Activated naive CD4-positive, alpha-beta T cell treated with anti-CD3 and anti-CD28 coated beads, Interleukin-2, amount 10 ng/mL, durations not matched to agents 7 days and 5 days (primary cell): ENCODE data around the gene ARHGEF16.

ENCODE experiments used
- CTCF ChIA-PET: fragments of 350-600 bp; sonication (Branson Sonifier 250); formaldehyde crosslinking; loops from one replicate; lab custom pipeline; 2021; ENCODE audit warnings: antibody characterized with exemption; lab: Charles Lee
- DNase-seq: peaks from one replicate; pipeline ENCODE4 v3.0.0-alpha.2; 2020
- H3K27ac Mint-ChIP-seq: one replicate; pipeline ENCODE4 v1.8.0; 2021; ENCODE audit warnings: mild to moderate bottlenecking, moderate library complexity, mixed read lengths
- H3K27me3 Mint-ChIP-seq: one replicate; pipeline ENCODE4 v1.8.0; 2021; ENCODE audit warnings: mild to moderate bottlenecking, mixed read lengths
- H3K36me3 Mint-ChIP-seq: one replicate; pipeline ENCODE4 v1.8.0; 2021; ENCODE audit warnings: mixed read lengths
- H3K4me1 Mint-ChIP-seq: one replicate; pipeline ENCODE4 v1.8.0; 2021; ENCODE audit warnings: mixed read lengths
- H3K4me3 Mint-ChIP-seq: one replicate; pipeline ENCODE4 v1.8.0; 2021; ENCODE audit warnings: mild to moderate bottlenecking, moderate library complexity, mixed read lengths
- H3K9me3 Mint-ChIP-seq: one replicate; pipeline ENCODE4 v1.8.0; 2021; ENCODE audit warnings: mixed read lengths

Gene ARHGEF16

GRCh38 chr1:3439346-3440299 lies 14.8 kb upstream of the ARHGEF16 start:
- Mint-ChIP-seq H3K9me3 (no peaks in the 10 kb centered on the region), H3K4me3 (no peak overlapping the region), H3K36me3 (no peaks in the 10 kb centered on the region), H3K27me3 (peaks cover 4% of the 10 kb centered on the region), H3K4me1 (no peaks in the 10 kb centered on the region), H3K27ac (no peak overlapping the region)
- CTCF ChIA-PET, result no interaction called here
- no peak for DNase-seq

- DNase-seq, result no peak
- Mint-ChIP-seq H3K9me3 (no peaks in the 10 kb centered on the region), H3K4me1 (no peaks in the 10 kb centered on the region), H3K4me3 (no peak overlapping the region), H3K36me3 (no peaks in the 10 kb centered on the region), H3K27ac (no peak overlapping the region), H3K27me3 (peaks cover 4% of the 10 kb centered on the region)
- CTCF ChIA-PET, result no interaction called here
These were observed 14.2 kb upstream of the ARHGEF16 start for GRCh38 chr1:3440300-3440681.

GRCh38 chr1:3440711-3441409 lies 13.6 kb upstream of the ARHGEF16 start:
- no peaks in the 10 kb centered on the region for H3K36me3 Mint-ChIP-seq
- DNase-seq, result no peak
- no peak overlapping the region for H3K4me3 Mint-ChIP-seq
- H3K27ac Mint-ChIP-seq, result no peak overlapping the region
- H3K4me1 Mint-ChIP-seq, result no peaks in the 10 kb centered on the region
- peaks cover 4% of the 10 kb centered on the region for H3K27me3 Mint-ChIP-seq
- no peaks in the 10 kb centered on the region for H3K9me3 Mint-ChIP-seq
- CTCF ChIA-PET, result no interaction called here

GRCh38 chr1:3441410-3441847 lies 13.0 kb upstream of the ARHGEF16 start:
- Mint-ChIP-seq H3K27ac (no peak overlapping the region), H3K4me1 (no peaks in the 10 kb centered on the region), H3K9me3 (no peaks in the 10 kb centered on the region), H3K27me3 (peaks cover 4% of the 10 kb centered on the region), H3K4me3 (no peak overlapping the region), H3K36me3 (no peaks in the 10 kb centered on the region)
- CTCF ChIA-PET, result no interaction called here
- no peak for DNase-seq

- H3K9me3 Mint-ChIP-seq, result no peaks in the 10 kb centered on the region
- H3K4me1 Mint-ChIP-seq, result no peaks in the 10 kb centered on the region
- H3K36me3 Mint-ChIP-seq, result no peaks in the 10 kb centered on the region
- H3K4me3 Mint-ChIP-seq, result no peak overlapping the region
- no peak for DNase-seq
- peaks cover 4% of the 10 kb centered on the region for H3K27me3 Mint-ChIP-seq
- CTCF ChIA-PET, result no interaction called here
- H3K27ac Mint-ChIP-seq, result no peak overlapping the region
These were observed 12.6 kb upstream of the ARHGEF16 start for GRCh38 chr1:3441880-3442279.

GRCh38 chr1:3442331-3442730 lies 12.1 kb upstream of the ARHGEF16 start:
- no peaks in the 10 kb centered on the region for H3K4me1 Mint-ChIP-seq
- H3K27me3 Mint-ChIP-seq, result peaks cover 4% of the 10 kb centered on the region
- no peaks in the 10 kb centered on the region for H3K9me3 Mint-ChIP-seq
- H3K36me3 Mint-ChIP-seq, result no peaks in the 10 kb centered on the region
- no peak for DNase-seq
- CTCF ChIA-PET, result interaction anchor here (1.4 kb wide), 1 partner anchor 11 kb away, joined by 3 read pairs; no protein-coding TSS in a partner anchor
- no peak overlapping the region for H3K27ac Mint-ChIP-seq
- no peak overlapping the region for H3K4me3 Mint-ChIP-seq

GRCh38 chr1:3442901-3443300 lies 11.6 kb upstream of the ARHGEF16 start:
- Mint-ChIP-seq H3K4me3 (no peak overlapping the region), H3K27ac (no peak overlapping the region), H3K27me3 (peaks cover 4% of the 10 kb centered on the region), H3K9me3 (no peaks in the 10 kb centered on the region), H3K36me3 (no peaks in the 10 kb centered on the region), H3K4me1 (no peaks in the 10 kb centered on the region)
- CTCF ChIA-PET, result interaction anchor here (1.4 kb wide), 1 partner anchor 10 kb away, joined by 3 read pairs; no protein-coding TSS in a partner anchor
- no peak for DNase-seq

GRCh38 chr1:3443807-3444206 lies 10.7 kb upstream of the ARHGEF16 start:
- Mint-ChIP-seq H3K4me1 (no peaks in the 10 kb centered on the region), H3K4me3 (no peak overlapping the region), H3K9me3 (no peaks in the 10 kb centered on the region), H3K27ac (no peak overlapping the region), H3K27me3 (peaks cover 4% of the 10 kb centered on the region), H3K36me3 (no peaks in the 10 kb centered on the region)
- DNase-seq, result no peak
- CTCF ChIA-PET, result interaction anchor here (1.4 kb wide), 1 partner anchor 9 kb away, joined by 3 read pairs; no protein-coding TSS in a partner anchor

- no peak for DNase-seq
- Mint-ChIP-seq H3K9me3 (no peaks in the 10 kb centered on the region), H3K36me3 (no peaks in the 10 kb centered on the region), H3K4me3 (no peak overlapping the region), H3K27ac (no peak overlapping the region), H3K4me1 (no peaks in the 10 kb centered on the region), H3K27me3 (peaks cover 4% of the 10 kb centered on the region)
- CTCF ChIA-PET, result no interaction called here
These were observed 10.2 kb upstream of the ARHGEF16 start for GRCh38 chr1:3444298-3444697.

- no peak for DNase-seq
- CTCF ChIA-PET, result no interaction called here
- Mint-ChIP-seq H3K4me3 (no peak overlapping the region), H3K36me3 (no peaks in the 10 kb centered on the region), H3K27ac (no peak overlapping the region), H3K9me3 (no peaks in the 10 kb centered on the region), H3K27me3 (peaks cover 4% of the 10 kb centered on the region), H3K4me1 (no peaks in the 10 kb centered on the region)
These were observed 9.7 kb upstream of the ARHGEF16 start for GRCh38 chr1:3444736-3445135.

GRCh38 chr1:3450202-3450863 lies 4.1 kb upstream of the ARHGEF16 start:
- Mint-ChIP-seq H3K4me3 (no peak overlapping the region), H3K27ac (no peak overlapping the region), H3K4me1 (peaks cover 2% of the 10 kb centered on the region), H3K9me3 (no peaks in the 10 kb centered on the region), H3K36me3 (no peaks in the 10 kb centered on the region), H3K27me3 (peaks cover 30% of the 10 kb centered on the region)
- no peak for DNase-seq
- CTCF ChIA-PET, result no interaction called here

GRCh38 chr1:3450983-3451382 lies 3.5 kb upstream of the ARHGEF16 start:
- Mint-ChIP-seq H3K36me3 (no peaks in the 10 kb centered on the region), H3K4me3 (no peak overlapping the region), H3K27me3 (peaks cover 36% of the 10 kb centered on the region), H3K4me1 (peaks cover 2% of the 10 kb centered on the region), H3K27ac (no peak overlapping the region), H3K9me3 (no peaks in the 10 kb centered on the region)
- CTCF ChIA-PET, result no interaction called here
- no peak for DNase-seq

- Mint-ChIP-seq H3K9me3 (no peaks in the 10 kb centered on the region), H3K27ac (no peak overlapping the region), H3K4me1 (peaks cover 2% of the 10 kb centered on the region), H3K27me3 (peaks cover 49% of the 10 kb centered on the region), H3K36me3 (no peaks in the 10 kb centered on the region), H3K4me3 (no peak overlapping the region)
- CTCF ChIA-PET, result interaction anchor here (0.6 to 3.2 kb wide), 17 partner anchors 9 to 225 kb away, joined by 3 to 15 read pairs (median 7); no protein-coding TSS in a partner anchor
- DNase-seq, result no peak
These were observed 2.2 kb upstream of the ARHGEF16 start for GRCh38 chr1:3451994-3452865.
